GM12872 (cell line): ENCODE measurements around the gene NPAS3.

Experiments
- TF ChIP-seq, protein P1 (sequence below): IDR thresholded peaks from 3 replicates; pipeline ENCODE4 v1.5.1; 2011; ENCODE audit warnings: low read depth, mild to moderate bottlenecking, low read length, moderate library complexity; ENCODE audit not compliant: insufficient read depth

NPAS3 gene

GRCh38 chr14:33042591-33042990 is 103.9 kb downstream of the NPAS3 start:
- TF ChIP-seq, protein P1, sequence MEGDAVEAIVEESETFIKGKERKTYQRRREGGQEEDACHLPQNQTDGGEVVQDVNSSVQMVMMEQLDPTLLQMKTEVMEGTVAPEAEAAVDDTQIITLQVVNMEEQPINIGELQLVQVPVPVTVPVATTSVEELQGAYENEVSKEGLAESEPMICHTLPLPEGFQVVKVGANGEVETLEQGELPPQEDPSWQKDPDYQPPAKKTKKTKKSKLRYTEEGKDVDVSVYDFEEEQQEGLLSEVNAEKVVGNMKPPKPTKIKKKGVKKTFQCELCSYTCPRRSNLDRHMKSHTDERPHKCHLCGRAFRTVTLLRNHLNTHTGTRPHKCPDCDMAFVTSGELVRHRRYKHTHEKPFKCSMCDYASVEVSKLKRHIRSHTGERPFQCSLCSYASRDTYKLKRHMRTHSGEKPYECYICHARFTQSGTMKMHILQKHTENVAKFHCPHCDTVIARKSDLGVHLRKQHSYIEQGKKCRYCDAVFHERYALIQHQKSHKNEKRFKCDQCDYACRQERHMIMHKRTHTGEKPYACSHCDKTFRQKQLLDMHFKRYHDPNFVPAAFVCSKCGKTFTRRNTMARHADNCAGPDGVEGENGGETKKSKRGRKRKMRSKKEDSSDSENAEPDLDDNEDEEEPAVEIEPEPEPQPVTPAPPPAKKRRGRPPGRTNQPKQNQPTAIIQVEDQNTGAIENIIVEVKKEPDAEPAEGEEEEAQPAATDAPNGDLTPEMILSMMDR: no peak

DNA sequence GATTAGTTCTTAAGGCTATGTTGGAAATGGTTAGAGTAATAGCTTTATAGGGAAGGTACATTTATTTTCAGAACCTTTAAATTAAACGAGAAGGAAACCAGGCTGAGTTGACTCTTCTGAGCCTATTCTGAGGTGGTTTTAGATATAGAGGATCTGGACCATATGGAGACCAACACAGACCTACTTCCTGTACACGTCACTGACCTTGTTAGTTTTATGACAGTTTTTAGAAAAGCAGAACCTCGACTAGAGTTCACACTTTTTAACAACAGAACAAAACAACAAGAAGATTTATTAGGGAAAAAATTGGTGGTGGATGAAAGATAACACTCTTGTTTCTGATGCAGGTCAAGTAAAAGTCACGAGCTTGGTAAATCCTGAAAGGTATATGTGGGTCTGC is 107.1 kb downstream of the NPAS3 start:
- TF ChIP-seq, protein P1: no peak

DNA sequence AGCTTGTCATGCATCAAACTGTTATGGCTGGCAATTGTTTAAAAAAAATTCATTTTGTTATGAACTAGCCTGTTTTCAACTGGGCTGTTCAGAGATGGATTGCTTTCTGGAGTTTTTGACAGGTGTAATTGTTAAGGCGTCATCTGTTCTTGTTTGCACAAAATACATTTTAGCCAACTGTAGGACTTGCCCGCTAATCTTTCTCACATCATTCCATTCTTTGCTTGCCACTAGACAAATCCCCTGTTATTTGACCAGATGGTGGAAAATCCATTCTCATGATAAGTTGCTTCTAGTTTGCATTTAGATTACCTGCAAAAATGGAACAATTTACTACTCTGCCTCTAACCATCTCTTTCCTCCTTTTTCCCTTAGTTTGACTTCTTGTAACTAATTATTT is 114.3 kb downstream of the NPAS3 start:
- TF ChIP-seq, protein P1: no peak

GRCh38 chr14:33056213-33056612 is 117.5 kb downstream of the NPAS3 start:
- TF ChIP-seq, protein P1: no peak

GRCh38 chr14:33057585-33057984 is 118.9 kb downstream of the NPAS3 start:
- TF ChIP-seq, protein P1: no peak

GRCh38 chr14:33061667-33062325 is 123.1 kb downstream of the NPAS3 start:
- TF ChIP-seq, protein P1: no peak

DNA sequence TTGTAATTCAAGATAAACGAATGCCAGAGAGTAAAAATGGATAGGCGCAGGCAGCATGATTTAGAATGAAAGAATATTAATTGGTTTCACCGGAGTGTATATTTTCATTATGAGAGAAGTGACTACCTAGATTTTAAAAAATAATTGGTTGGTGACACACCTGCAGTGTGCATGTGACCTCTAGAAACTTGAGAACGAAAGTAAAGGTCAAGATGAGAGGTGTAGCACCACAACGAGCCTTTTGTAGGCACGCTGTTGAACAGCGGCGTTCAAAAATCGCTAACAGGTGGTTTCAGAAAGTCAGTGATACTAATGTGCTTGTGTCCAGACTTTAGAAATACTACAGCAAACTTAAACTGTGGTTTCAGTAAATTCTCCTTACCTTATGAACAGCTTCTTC is 123.8 kb downstream of the NPAS3 start:
- TF ChIP-seq, protein P1: no peak
